OCI-LY7 (cell line): ENCODE data around the gene PUS7.

Experiments used
- EZH2phosphoT487 ChIP-seq: fragments of 200-600 bp; sonication (generic); IDR thresholded peaks from 2 replicates; pipeline ENCODE4 v1.6.1; 2018; ENCODE audit warnings: low read depth, borderline replicate concordance, mild to moderate bottlenecking, mixed run types, antibody characterized with exemption, low read length, moderate library complexity, mixed read lengths
- TF ChIP-seq, protein P1 (sequence below): fragments of 200-600 bp; sonication (generic); conservative IDR thresholded peaks from 2 replicates; pipeline ENCODE4 v1.5.1; 2014; ENCODE audit warnings: mild to moderate bottlenecking, antibody characterized with exemption, low read length, moderate library complexity, mixed read lengths

DNA sequence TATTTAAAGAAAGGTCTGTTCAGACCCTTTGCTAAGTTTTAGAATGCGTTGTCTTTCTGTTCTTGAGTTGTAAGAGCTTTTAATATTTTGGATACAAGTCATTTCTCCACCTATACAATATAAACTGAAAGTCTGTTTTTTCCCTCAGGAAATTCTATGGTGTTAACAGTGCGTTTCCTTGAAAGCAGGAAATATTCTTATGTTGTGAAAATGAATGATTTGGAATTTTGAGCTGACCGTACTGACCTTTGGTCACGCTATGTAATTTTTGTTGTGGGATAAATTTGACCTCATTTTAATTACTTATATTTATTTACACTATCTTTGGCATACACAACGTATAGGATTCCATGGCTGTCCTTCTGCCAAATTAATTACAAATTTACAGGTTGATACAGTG, 43.5 kb downstream of the PUS7 start:
- TF ChIP-seq, protein P1, sequence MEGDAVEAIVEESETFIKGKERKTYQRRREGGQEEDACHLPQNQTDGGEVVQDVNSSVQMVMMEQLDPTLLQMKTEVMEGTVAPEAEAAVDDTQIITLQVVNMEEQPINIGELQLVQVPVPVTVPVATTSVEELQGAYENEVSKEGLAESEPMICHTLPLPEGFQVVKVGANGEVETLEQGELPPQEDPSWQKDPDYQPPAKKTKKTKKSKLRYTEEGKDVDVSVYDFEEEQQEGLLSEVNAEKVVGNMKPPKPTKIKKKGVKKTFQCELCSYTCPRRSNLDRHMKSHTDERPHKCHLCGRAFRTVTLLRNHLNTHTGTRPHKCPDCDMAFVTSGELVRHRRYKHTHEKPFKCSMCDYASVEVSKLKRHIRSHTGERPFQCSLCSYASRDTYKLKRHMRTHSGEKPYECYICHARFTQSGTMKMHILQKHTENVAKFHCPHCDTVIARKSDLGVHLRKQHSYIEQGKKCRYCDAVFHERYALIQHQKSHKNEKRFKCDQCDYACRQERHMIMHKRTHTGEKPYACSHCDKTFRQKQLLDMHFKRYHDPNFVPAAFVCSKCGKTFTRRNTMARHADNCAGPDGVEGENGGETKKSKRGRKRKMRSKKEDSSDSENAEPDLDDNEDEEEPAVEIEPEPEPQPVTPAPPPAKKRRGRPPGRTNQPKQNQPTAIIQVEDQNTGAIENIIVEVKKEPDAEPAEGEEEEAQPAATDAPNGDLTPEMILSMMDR: no peak
- TF ChIP-seq EZH2phosphoT487: no peak
